SK-N-DZ (cell line): ENCODE measurements around the gene STXBP5.
"Not testable (repeated sequence)": the region's sequence is repeated elsewhere in the genome, so short reads cannot be mapped to it uniquely, and the experiment has no call there.

Source experiments
- DNase-seq: peaks from one replicate; pipeline ENCODE4 v3.0.0-alpha.2; 2015; ENCODE audit warnings: low spot score

The STXBP5 gene

DNA sequence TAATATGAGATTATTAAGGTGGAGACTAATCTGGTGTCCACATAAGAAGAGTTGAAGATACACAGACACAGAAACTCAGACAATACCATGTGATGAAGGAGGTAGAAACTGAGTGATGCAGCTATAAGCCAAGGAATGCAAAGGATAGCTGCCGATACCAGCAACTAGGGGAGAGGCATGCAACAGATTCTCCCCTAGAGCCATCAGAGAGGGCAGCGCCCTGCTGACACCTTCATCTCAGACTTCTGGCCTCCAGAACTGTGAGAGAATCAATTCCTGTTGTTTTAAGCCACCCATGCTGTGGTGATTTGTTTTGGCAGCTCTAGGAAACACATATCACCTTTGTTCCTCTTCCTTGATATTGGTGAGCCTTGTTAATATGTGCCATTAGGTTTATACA lies 41.5 kb downstream of the STXBP5 start:
- DNase-seq: no peak

DNA sequence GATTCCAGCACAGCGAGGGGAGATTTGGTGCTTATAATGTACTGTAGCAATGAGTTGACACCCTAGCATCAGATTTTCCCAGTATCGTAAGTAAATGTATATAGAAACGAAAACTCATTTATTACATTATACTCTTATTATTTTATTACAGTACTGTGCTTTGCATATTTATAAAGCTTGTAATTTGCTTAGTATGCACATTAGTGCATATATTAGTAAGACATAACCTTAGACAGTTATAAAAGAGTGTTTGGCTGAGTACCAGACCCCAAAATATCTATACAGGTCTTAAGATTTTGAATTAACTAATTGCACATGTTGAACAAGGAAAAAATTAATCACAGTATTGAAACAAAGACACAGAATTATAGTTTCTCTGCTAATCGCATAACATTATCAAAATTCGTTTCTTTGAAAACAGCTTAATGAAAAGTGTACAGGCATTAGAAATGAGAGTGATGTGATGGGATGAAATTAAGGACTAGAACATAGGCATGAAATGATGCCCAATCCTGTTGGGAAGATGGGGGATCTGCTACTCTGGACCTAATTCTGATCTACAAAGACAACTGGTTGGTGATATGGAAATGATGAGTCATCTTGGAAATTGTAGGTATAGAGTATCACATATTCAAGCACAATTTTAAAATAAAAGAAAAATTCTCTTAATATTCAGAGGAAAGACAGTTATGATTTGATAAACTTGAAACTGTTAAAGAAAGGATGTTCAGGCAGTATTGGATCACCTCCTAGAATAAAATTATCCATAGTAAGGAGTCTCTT lies 42.8 kb downstream of the STXBP5 start:
- DNase-seq: no peak

DNA sequence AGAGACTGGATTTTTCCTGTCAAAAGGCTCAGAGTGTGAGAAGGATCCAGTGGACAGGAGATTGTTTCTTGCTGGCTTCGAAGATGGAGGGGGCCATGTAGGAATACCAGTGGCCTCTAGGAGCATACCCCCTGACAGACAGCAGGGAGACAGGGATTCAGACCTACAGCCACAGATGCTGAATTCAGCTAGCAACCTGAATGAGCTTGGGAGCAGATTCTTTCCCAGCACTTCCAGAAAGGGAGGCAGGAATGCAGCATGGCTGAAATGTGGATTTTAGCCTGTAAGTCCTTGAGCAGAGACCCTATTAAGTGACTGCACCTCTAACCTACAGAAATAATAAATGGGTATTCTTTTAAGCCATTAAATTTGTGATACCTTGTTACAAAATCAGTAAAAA lies 44.6 kb downstream of the STXBP5 start:
- no peak for DNase-seq

DNA sequence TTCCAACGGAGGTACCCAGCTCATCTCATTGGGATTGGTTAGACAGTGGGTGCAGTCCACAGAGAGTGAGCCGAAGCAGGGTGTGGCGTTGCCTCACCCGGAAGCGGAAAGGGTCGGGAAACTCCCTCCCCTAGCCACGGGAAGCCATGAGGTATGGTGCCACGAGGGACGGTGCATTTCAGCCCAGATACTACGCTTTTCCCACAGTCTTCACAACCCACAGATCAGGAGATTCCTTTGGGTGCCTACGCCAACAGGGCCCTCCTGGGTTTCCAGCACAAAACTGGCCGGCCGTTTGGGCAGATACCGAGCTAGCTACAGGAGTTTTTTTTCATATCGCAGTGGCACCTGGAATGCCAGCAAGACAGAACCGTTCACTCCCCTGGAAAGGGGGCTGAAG lies 46.9 kb downstream of the STXBP5 start:
- no peak for DNase-seq

DNA sequence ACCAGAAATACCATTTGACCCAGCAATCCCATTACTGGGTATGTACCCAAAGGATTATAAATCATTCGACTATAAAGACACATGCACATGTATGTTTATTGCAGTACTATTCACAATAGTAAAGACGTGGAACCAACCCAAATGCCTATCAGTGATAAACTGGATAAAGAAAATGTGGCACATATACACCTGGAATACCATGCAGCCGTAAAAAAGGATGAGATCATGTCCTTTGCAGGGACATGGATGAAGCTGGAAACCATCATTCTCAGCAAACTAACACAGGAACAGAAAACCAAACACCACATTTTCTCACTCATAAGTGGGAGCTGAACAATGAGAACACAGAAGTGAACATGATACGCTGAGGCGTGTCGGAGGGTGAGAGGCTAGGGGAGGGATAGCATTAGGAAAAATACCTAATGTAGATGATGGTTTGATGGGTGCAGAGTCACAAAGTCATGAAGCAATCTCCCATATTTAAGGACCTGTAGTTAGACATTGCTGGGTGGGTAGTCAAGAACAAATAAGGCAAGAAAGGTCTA lies 50.8 kb downstream of the STXBP5 start:
- not testable (repeated sequence) for DNase-seq

DNA sequence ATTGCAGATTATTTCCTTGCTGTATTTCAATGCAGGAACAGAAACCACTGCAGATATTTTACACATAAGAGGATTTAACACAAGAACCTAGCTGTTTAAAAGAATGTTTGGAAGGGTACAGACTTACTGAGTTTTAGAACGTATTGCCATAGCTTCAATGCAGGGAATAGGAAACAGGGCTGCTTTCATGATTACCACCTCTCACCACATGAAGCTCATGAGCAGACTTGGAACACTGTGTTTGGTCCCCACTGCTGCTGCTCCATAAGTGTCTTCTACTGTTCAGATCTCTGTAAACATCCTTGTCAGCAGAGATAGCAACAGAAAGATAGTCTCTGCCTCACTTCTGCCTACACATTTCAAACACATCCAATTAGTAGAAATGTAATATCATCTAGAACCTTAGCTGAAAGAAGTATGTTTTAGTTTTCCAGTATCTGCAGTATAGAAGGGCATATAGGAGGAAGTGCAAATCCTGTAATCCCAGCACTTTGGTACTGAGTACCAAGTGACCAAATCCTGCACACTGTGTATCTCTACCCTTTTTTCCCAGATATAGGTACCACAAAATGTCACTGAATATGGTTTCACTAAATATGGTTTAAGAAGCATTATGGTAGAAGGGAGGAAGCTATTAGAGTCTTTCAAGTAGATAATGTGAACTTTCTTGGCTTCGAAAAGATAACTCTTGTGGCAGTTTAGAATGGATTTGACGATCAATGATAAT lies 51.9 kb downstream of the STXBP5 start:
- no peak for DNase-seq

DNA sequence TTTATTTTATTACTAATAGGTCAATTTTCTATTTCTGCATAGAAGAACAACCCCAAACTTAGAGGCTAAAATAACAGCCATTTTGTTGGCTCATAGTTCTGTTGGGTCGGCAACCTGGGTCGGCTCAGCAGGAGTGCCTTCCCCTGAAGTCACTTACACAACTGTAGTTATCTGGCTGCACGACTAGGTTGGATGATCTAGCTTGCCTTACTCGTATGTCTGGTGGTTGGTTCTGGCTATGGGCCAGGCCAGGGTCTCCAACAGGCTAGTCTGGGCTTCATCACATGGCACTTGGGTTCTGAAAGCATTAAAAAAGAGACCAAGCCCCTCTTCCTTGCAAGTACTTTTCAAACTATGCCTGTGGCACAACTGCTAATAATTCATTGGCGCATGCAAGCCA lies 53.5 kb downstream of the STXBP5 start:
- no peak for DNase-seq

DNA sequence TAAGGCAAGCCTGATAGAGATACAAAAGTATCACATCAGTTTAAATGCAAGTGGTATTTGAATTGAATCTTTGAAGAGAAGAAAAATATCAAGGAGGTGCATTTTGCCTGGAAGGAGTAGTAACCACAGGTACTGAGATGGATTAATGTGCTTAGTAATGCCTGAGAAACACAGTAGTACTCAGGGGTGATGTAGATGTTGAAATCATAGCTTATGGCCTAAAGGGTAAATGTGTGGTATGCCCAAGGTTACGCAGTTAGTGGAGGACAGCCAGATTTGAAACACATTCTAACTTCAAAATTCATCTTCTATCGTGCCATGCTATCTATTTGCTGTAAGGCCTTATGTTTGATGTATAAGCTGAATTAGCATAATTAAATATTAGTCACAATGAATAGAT lies 55.9 kb downstream of the STXBP5 start:
- DNase-seq: no peak

DNA sequence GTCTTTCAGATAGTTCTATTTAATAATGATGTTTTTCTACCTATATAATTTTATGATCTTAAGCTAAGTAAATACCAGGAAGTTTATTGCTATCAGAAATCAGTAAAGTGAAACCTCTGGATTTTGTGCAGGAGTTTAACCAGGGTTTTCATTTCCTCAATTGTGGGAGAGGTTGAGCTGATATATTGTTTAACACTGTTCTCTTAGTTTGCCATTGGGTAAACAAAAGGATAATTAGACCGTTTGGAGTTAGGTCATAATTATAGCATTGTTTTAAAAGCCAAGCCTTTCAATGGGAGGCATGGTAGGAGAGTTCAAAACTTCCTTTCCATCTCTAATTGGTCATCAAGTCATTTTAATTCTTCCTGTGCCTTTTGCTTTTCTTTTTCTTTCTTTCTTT lies 58.7 kb downstream of the STXBP5 start:
- no peak for DNase-seq

DNA sequence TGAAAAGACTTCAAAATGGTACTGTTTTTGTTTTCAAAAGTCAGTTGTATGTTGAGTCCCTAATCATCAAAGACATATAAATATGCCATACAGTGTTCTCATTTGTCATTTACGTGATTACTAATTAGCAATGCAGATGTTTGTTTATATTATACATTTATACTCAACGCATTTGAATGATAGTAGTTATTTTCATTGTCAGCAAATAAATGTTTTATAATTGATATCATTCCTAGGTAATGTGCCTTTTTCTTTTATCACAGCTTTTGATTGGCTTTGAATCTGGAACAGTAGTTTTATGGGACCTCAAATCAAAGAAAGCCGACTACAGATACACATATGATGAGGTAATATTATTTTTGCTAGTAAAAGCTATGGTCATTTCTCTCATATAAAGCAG lies 62.6 kb downstream of the STXBP5 start:
- no peak for DNase-seq

DNA sequence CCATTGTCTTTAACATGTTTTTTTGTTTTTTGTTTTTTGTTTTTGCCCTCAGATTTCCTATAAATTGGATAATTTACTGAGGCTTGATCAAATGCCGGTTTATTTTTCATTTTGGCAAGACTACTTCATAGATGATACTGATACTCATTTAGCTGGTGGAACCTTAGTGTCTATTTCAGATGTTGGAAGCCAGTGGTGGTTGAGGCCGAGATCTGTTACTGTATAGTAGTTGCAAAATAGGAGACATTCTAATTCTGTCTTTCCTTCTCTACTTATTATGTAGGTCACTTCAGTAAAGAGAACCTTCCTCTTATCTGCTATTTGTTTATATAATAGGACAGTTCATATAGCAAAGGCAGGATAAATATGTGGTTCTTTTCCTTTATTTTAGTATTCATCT lies 63.4 kb downstream of the STXBP5 start:
- no peak for DNase-seq

DNA sequence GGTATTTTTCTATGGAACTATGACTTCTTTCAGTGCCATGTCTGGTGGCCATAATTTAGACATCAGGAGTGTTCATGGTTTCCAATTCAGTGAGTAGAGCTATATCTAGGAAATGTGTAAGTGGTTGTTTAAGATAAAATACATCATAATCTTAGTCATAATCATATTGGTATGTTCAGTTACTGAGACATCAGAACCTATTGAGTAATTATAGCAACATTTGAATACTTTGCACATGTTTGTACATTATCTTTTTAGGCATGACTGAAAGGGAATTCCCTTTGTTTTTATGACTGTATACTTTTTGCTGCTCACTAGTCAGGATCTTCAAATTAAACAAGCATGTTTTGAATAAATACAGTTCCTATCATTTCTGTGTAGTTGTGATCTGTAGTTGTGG lies 64.0 kb downstream of the STXBP5 start:
- no peak for DNase-seq

DNA sequence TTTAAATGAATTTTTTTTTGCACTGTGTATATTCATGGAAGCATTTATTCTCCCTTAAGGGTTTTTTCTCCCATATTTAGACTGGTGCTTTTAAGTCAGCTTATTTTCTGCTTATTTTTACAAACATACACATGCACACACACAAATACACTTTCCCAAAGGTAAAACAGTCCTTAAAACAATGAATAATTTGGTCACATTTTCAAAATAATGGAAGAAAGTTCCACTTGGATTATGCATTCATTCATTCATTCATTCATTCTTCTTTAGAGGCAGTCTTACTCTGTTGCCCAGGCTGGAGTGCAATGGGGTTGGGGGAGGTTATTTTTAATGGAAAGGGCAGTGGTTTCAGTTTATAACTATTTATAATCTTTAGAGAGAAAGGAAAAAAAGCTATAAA lies 69.8 kb downstream of the STXBP5 start:
- no peak for DNase-seq

DNA sequence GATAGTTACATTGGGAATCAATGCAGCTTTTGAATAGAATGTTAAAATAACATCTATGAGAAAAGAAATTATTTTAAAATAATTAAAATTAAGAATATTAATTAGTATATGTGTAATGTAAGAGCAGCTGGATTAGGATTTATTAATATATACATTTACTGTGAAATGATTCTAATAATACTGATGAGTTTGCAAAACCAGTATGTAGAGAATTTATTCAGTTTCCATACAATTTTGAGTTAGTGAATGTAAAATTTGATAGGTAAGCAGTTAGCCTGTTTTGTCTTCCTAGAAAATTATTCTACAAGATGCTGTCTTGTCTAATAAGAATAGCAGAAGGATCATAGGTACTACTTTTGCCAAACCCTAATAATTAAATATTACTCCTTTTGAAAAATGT lies 70.6 kb downstream of the STXBP5 start:
- DNase-seq: no peak

DNA sequence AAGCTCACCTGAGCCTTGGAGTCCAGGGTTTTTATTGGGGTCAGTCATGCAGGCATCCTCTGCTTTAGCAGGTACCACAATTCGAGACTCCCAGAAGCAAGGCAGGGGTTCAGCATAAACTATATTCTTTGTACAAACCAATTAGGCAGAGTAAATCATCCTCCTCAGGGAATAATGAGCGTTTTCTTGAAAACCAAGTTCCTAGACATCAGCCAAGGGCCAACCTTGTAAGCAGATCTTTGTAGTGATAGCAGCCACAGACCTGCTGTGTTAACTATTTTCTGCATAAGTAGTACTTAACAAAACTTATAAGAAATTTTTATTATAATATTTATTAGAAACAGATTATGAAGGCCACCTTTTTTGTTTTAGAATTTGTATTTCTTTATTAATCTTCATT lies 74.7 kb downstream of the STXBP5 start:
- DNase-seq: no peak

DNA sequence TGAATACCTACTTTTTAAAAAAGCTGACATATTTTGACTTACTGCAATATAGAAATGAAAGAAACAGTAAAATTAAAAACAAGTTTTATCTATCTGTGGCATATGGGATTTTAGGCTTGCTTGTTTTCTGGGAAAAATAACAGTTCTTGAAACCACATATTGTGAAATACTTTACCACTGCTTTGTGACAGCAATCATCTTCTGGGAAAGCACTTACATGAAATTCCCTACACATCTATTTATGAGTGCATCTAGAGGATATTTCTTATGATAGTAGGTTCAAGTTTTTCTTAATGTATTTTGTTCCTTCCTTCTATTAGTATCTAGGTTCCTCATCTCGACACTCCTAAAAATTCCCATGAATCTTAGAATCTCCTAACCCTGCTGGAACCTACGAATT lies 75.2 kb downstream of the STXBP5 start:
- DNase-seq: no peak

DNA sequence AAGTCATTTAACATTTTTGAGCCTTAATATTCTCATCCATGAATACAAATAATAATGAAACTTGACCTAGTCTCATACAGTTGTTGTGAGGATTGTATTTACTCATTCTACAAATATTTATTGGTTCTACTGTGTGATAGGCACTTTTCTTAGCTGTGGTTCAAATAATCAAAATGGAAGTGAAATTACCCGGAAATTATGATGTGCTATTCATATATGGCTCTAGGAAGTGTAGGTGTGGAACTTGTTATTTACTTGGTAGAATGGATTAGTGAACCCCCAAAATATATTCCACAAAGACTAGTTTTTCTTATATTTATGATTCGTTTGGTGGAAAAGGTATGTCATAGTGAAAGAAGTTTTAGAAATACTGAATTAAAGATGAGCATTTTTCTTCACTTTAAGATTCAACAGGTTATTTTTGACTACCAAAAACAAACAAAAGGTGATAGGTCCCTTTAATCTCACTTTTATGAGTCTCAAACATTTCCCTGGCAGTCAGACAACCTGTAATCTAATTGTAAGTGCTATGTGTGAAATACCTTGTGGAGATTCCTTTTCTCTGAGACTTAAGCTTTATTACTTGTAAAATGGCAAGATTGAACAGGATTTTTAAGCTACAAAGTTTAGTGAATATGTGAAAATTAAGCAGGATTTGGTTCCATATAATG lies 77.8 kb downstream of the STXBP5 start:
- DNase-seq: no peak

DNA sequence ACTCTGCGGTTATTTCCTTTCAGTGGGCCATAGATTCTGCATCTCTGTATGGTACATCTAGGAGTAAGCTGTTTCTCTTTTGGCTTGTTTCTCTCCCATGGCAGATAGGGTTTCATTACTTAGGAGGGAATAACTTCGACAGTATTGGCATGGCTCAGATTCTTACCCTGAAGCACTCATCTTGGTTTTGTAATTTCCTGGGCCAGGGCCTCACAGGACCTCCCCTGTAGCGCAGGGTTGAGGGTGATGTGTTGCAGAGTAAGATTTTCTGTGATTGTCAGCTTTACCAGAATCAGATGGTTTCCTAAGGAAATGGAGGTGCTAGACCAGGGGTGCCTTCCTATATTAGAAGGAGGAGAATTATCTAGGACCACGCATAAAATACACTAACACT lies 78.3 kb downstream of the STXBP5 start:
- DNase-seq: no peak

DNA sequence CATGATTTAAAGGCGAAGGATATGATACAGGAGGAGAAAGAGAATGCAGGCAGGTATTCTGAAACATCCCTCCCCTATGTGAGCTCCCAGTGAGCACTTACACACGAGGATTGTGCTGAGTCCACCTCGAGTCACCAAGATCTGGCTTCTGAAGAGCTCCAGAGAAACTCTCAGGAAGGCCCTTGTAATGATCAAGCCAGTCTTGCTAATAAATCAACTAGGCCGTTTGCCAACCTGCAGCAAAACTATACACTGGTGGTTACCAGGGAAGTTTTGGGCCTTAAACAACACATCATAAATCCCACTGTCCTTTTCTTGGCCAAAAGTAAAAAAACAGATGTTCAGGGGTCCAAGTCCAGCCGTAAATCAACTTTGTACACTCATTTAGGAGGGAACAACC lies 79.2 kb downstream of the STXBP5 start:
- no peak for DNase-seq

DNA sequence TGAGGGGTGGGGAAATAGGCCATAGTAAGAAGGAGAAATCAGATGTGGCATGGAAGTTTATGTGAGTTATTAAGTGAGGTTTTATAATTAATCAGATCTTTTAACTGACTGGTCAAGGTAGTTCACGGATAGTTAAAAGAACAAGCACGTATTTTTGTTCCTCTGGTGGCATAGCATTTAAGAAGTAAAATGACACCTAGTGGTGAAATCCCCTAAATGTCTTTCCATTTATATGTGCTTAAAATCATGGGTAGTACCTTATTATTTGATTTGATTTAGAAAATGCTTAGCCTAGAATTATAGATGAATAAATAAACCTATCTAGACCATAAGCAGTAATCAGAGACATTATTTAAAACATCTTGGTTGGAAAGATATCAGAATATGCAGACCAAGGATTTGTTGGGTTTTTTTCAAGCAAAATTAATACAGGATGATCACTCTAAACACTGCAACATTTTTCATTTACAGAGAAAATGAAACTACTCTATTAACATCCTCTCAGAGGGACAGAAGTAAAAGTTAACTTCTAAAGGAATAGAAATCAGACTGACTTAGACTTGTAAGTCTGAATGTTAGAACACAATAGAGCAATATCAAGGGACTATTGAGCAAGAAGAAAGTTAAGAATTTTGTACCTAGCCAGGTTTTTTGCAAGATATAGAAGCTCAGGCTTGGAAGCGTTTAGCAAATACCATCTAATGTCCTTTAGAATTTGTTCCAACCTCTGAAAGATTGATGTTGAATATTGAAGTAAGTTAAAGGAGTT lies 81.1 kb downstream of the STXBP5 start:
- DNase-seq: peak; percentile 32

DNA sequence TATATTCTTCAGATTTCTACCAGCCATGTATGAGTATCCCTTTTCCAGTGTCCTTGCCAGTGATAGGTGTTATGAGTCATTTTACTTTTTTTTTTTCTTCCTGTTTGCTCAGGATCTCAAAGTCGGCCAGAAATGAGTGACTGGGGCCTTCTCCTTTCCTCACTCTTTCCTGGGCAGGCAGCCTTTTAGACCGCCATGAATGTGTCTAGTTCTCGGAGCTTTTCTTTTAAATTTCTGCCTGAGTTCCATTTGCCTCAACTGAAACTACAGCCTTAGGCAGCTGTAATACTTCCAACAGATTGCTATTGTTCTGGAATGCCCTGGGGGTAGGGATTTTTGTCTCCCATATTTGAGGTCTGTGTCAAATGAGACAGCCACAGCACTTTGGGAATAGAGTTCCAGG lies 83.7 kb downstream of the STXBP5 start:
- DNase-seq: no peak

DNA sequence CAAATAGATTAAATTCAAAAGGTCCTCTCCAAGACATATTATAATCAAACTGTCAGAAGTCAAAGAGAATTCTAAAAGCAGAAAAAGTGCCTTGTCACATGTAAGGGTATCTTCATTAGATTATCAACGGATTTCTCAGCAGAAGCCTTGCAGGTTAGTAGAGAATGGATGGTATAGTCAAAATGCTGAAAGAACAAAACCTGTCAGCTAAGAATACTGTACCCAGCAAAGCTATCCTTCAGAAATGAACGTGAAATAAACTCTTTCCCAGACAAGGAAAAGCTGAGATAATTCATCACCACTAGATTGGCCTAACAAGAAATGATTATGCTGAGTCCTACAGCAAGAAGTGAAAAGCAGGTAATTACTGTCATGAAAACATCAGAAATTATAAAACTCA lies 92.9 kb downstream of the STXBP5 start:
- DNase-seq: no peak
